ENCODE data around the gene ZWILCH. TPM values are rescaled to one million over a fixed set of nuclear protein-coding genes. Genes with fewer than 3 reads are reported as not detected.

Gene ZWILCH
- total and polyA plus RNA-seq, 2 donors (not counting 3 experiments of a cell fraction or from before 2014, with no cell fraction given), result 9.3 to 28.8 TPM

- Histone ChIP-seq H3K9ac (replicated peaks; ENCODE audit: extremely low read depth, insufficient read depth, low read length) (no peak overlapping the region), H4K20me1 (replicated peaks; ENCODE audit: control insufficient read depth, extremely low read depth, insufficient read depth, low read length) (no peaks in the 10 kb centered on the region), H3K27me3 (ENCODE audit: control insufficient read depth in 2 of 2, insufficient read depth in 2 of 2, low read length in 2 of 2) (no peaks in the 10 kb centered on the region), H2AFZ (ENCODE audit: low read depth, low read length) (no peak overlapping the region), H3K4me3 (replicated peaks in 1 of 3; ENCODE audit: insufficient read depth in 1 of 3, low read depth in 1 of 3, low read length in 3 of 3) (no peak overlapping the region), H3K4me1 (ENCODE audit: control insufficient read depth, extremely low read depth, insufficient read depth, low read length) (peaks cover 6% of the 10 kb centered on the region), H3K4me2 (ENCODE audit: insufficient read depth, low read length) (no peak overlapping the region), H3K9me1 (replicated peaks; ENCODE audit: control insufficient read depth, extremely low read depth, insufficient read depth, low read length) (no peaks in the 10 kb centered on the region), H3K36me3 (ENCODE audit: control insufficient read depth in 2 of 2, extremely low read depth in 1 of 2, insufficient read depth in 2 of 2, low read length in 2 of 2) (peaks cover 0 to 3% of the 10 kb centered on the region in 2 experiments), H3K27ac (ENCODE audit: insufficient read depth, low read depth, low read length) (no peak overlapping the region), H3K9me3 (replicated peaks; ENCODE audit: control insufficient read depth, insufficient read depth, low read length) (no peaks in the 10 kb centered on the region), H3K79me2 (ENCODE audit: control insufficient read depth, insufficient read depth, low read length) (peaks cover 44% of the 10 kb centered on the region)
- FAIRE-seq (no peak), DNase-seq (ENCODE audit: low read depth, low spot score) (no peak)
- CTCF ChIA-PET, result no interaction called here
- POLR2A ChIA-PET, result no interaction called here
- no TSS peak for BruUV-seq (replicated peaks)
- intact Hi-C loops (cut with micrococcal nuclease) (no loop called here), dilution Hi-C loops (cut with MboI; ENCODE audit: extremely low pct_ligation_motif_present, low sequenced_read_pairs) (no loop called here)
- TF ChIP-seq GATA2 (IDR thresholded peaks at IDR 0.05; ENCODE audit: insufficient read depth, insufficient read length, low read depth, low read length) (no peak), MAX (IDR thresholded peaks at IDR 0.05; ENCODE audit: insufficient read depth, insufficient read length) (no peak), JUN (IDR thresholded peaks at IDR 0.05; ENCODE audit: borderline replicate concordance, insufficient read depth, insufficient read length, low read depth) (no peak), FOS (IDR thresholded peaks at IDR 0.05; ENCODE audit: borderline replicate concordance, insufficient read depth, low read length) (no peak), POLR2A (IDR thresholded peaks at IDR 0.05; ENCODE audit: low read depth, low read length) (no peak), POLR2AphosphoS5 (IDR thresholded peaks at IDR 0.05; ENCODE audit: insufficient read depth, low read depth, low read length) (no peak), EZH2 (IDR thresholded peaks at IDR 0.05; ENCODE audit: borderline replicate concordance, low read depth, low read length, severe bottlenecking) (no peak), CTCF (IDR thresholded peaks at IDR 0.05; ENCODE audit: extremely low read depth in 1 of 2, insufficient read depth in 1 of 2, low read depth in 1 of 2, low read length in 2 of 2) (no peak), MYC (IDR thresholded peaks at IDR 0.05; ENCODE audit: low read depth, low read length) (no peak)
These were observed 3.3 kb downstream of the ZWILCH start for GRCh38 chr15:66508293-66508883.

Measured in endothelial cell of umbilical vein (primary cell).